Heart left ventricle (tissue), 16 donors: ENCODE measurements around the gene STK17A. TPM values are rescaled to one million over a fixed set of nuclear protein-coding genes. Genes with fewer than 3 reads are reported as not detected.
"Not testable (repeated sequence)": the region's sequence is repeated elsewhere in the genome, so short reads cannot be mapped to it uniquely, and the experiment has no call there.

Experiments
- ATAC-seq, 4 donors: fragments of 200-7000 bp; cut with Tn5 transposase; one replicate each; pipeline ENCODE4 v1.9.1; 2020 to 2022; ENCODE audit warnings: moderate library complexity in 4 of 4, mild to moderate bottlenecking in 3 of 4, moderate number of reproducible peaks in 1 of 4
- DNase-seq, 5 donors: peaks; one replicate each; pipeline ENCODE4 v3.0.0-alpha.2; 2020
- H3K27ac ChIP-seq, 12 donors: fragments of 200-600 bp; sonication (generic) in 4 of 12; one replicate each; pipeline versions ENCODE4 v1.5.0 to v1.8.0; 2016 to 2022; ENCODE audit warnings: mild to moderate bottlenecking in 2 of 12
- H3K27me3 ChIP-seq, 9 donors: fragments of 200-600 bp; sonication (generic) in 2 of 9; one replicate each; pipeline versions ENCODE4 v1.5.1 to v1.8.0; 2016 to 2022; ENCODE audit warnings: mild to moderate bottlenecking in 3 of 9
- H3K36me3 ChIP-seq, 9 donors: fragments of 200-600 bp; sonication (generic) in 2 of 9; one replicate each; pipeline versions ENCODE4 v1.5.0 to v1.8.0; 2018 to 2022; ENCODE audit warnings: mild to moderate bottlenecking in 2 of 9
- H3K4me1 ChIP-seq, 12 donors: fragments of 200-600 bp; sonication (generic) in 4 of 12; one replicate each; pipeline versions ENCODE4 v1.5.0 to v1.8.0; 2016 to 2022; ENCODE audit warnings: mild to moderate bottlenecking in 3 of 12
- H3K4me3 ChIP-seq, 12 donors: fragments of 200-600 bp; sonication (generic) in 4 of 12; one replicate each; pipeline versions ENCODE4 v1.5.0 to v1.8.0; 2017 to 2022; ENCODE audit warnings: mild to moderate bottlenecking in 9 of 12, moderate library complexity in 4 of 12
- H3K9me3 ChIP-seq, 12 donors: fragments of 200-600 bp; sonication (generic) in 4 of 12; one replicate each; pipeline versions ENCODE4 v1.5.0 to v1.8.0; 2016 to 2022; ENCODE audit warnings: mild to moderate bottlenecking in 1 of 12
- POLR2A ChIP-seq, 2 donors: fragments of 450-650 bp; IDR thresholded peaks; one replicate each; pipeline ENCODE4 v1.6.1; 2017; ENCODE audit warnings: antibody characterized with exemption in 2 of 2, mild to moderate bottlenecking in 2 of 2, moderate library complexity in 2 of 2
- WGBS, 4 donors: extraction: QIAGEN DNeasy Blood & Tissue Kit in 2 of 4; methylation state at CpG; one replicate each; pipeline versions ENCODE4 v1.1.5 to v1.1.7; 2013 to 2018; 5-methylcytosine and 5-hydroxymethylcytosine counted together
- intact Hi-C, 10 donors: fragments of 100-400 bp; cut with DNase I; formaldehyde crosslinking; loops; one replicate each; pipeline versions ENCODE4 v1.11.1 to v1.14.2; 2022
- polyA plus RNA-seq, 2 donors: library from polyadenylated mRNA; stranded (reverse); fragments of 200-250 nt; gene quantifications; one replicate each; pipeline ENCODE4 v1.2.3, GENCODE V29; 2013
- total RNA-seq, 9 donors: library from RNA; depleted of rRNA in 2 of 9; stranded (reverse); fragments of >200 nt in 2 of 9; fragmentation: NEBNext Ultra II Directional in 3 of 9; extraction: Animal tissue kit (Norgen Biotek cat#: 25700) in 3 of 9; gene quantifications; one replicate each; pipeline versions ENCODE4 v1.1.0 to v1.2.4, GENCODE V29; 2016 to 2023
- TF ChIP-seq, protein P1 (sequence below), 12 donors: fragments of 200-600 bp; sonication (generic) in 4 of 12; IDR thresholded peaks; one replicate each; pipeline versions ENCODE4 v1.5.0 to v1.8.0; 2018 to 2022; ENCODE audit warnings: antibody characterized with exemption in 12 of 12, mild to moderate bottlenecking in 5 of 12
- donor health status: ischemic (EF 13 %, LVEDD 7.1; RV severe dilation, severe dysfunction).
- donor health status: healthy with polysubstance abuse.
- donor health status: DM: no; HTN: yes; CAD: no.
- donor health status: DM: no; HTN: no; CAD: no.
- donor health status: ischemic (EF 25% LVEDD 6.9; RV normal size, moderate dysfunction).
- donor health status: ischemic (EF 25% LVEDD 5.7; RV mildly dilated, moderate dysfunction).
- donor health status: healthy.
- donor health status: DM: yes; HTN: yes; CAD: no.
- donor health status: ischemic (EF 35%, LVEDD 5.7; RV mildly dilated, moderate dysfunction).
- donor health status: nonischemic (EF 11% LVEDD 7.7; RV severe dilation, severe dysfunction).
- donor health status: DM: yes; HTN: yes; CAD: no.
- donor health status: PGD.
- donor health status: ischemic (EF 29% LVEDD 5.4; RV normal size, mild dysfunction).
- donor health status: nonischemic (EF 23%, LVEDD 6.1; RV moderate dilation, normal function).

Gene STK17A
- total and polyA plus RNA-seq, 11 donors, result 11.9 to 43.9 (median 25.1) TPM

DNA sequence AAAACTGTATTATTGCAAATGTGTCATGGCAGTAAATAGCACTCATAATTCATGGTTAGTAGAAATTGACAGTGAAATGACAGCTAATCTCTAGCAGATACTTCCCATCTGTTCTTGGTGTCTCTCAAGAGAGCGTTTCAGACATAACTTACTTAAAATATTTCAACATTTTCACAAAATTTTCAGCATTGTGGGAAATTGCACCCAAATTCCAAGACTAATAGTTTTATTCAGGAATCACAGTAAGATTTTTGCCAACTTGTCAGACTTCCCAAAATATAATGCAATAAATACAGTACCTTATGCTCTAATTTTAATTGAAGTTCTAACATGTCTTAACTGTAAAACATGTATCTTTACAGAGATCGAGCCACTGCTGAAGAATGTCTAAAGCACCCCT lies 41.2 kb downstream of the STK17A start:
- Histone ChIP-seq H3K36me3 (peaks cover 0 to 84% (median 49%) of the 10 kb centered on the region in 9 donors), H3K9me3 (no peaks in the 10 kb centered on the region), H3K27me3 (no peaks in the 10 kb centered on the region), H3K4me1 (peaks cover 0 to 52% (median 10%) of the 10 kb centered on the region in 12 donors), H3K4me3 (no peak overlapping the region), H3K27ac (peak overlapping the region in 1 of 12 donors; percentile 15)
- intact Hi-C loops, result no loop called here
- 77 to 90% (median 86%) methylated on average over 2 of the region's 2 CpGs for WGBS, 4 donors
- no peak for TF ChIP-seq POLR2A (IDR thresholded peaks at IDR 0.05)
- TF ChIP-seq, protein P1, sequence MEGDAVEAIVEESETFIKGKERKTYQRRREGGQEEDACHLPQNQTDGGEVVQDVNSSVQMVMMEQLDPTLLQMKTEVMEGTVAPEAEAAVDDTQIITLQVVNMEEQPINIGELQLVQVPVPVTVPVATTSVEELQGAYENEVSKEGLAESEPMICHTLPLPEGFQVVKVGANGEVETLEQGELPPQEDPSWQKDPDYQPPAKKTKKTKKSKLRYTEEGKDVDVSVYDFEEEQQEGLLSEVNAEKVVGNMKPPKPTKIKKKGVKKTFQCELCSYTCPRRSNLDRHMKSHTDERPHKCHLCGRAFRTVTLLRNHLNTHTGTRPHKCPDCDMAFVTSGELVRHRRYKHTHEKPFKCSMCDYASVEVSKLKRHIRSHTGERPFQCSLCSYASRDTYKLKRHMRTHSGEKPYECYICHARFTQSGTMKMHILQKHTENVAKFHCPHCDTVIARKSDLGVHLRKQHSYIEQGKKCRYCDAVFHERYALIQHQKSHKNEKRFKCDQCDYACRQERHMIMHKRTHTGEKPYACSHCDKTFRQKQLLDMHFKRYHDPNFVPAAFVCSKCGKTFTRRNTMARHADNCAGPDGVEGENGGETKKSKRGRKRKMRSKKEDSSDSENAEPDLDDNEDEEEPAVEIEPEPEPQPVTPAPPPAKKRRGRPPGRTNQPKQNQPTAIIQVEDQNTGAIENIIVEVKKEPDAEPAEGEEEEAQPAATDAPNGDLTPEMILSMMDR (IDR thresholded peaks at IDR 0.05), result no peak
- DNase-seq (no peak), ATAC-seq (no peak)

DNA sequence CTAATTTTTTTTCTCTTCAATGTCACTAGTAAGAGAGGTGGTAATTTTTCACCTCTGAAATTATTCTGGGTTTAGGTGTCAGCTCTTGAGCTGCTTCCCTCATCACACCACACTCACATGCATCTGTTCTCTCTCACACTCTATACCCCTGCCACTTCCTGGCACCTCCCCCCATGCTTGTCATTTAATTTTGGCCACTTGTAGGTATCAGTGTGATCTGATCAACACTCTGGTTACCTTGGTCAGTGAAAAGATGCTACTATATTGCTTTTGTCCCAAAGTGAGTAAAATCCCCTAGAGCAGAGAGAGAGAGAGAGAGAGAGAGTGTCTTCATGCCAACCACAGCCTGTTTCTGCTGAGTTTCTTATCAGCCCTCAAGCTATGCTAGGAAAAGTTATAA lies 42.5 kb downstream of the STK17A start:
- peak; percentile 35 to 63 (median 59) for ATAC-seq

DNA sequence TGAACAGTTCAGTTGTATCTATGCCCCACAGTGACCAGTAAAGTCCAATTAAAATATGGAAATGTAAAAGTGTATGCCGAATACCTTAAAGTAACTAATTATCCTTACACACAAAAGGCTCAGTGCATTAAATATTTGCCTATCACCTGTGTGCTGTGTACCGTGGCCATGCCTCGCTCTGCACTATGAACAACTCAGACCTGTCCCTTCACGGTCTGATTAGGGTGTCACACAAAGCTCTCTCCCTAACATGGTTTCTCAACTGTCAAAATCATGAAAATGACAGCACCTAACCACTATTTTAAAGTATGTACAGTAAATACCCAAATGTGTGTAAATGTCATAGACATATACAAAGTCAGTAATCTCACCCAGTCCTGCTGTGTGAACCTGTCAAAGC lies 43.1 kb downstream of the STK17A start:
- Histone ChIP-seq H3K9me3 (no peaks in the 10 kb centered on the region), H3K27ac (peak overlapping the region in 2 of 12 donors; percentile 7 to 15), H3K27me3 (no peaks in the 10 kb centered on the region), H3K4me3 (no peak overlapping the region), H3K36me3 (peaks cover 0 to 88% (median 48%) of the 10 kb centered on the region in 9 donors), H3K4me1 (peaks cover 0 to 49% (median 10%) of the 10 kb centered on the region in 12 donors)
- 71 to 88% (median 81%) methylated on average over 4 of the region's 4 CpGs for WGBS, 4 donors
- DNase-seq (no peak), ATAC-seq (peak in 2 of 4 donors; percentile 41 to 54)
- TF ChIP-seq, protein P1 (IDR thresholded peaks at IDR 0.05), result no peak
- TF ChIP-seq POLR2A (IDR thresholded peaks at IDR 0.05), result no peak
- intact Hi-C loops, result loop anchor here in 1 of 10 donors (5.0 kb wide), 1 partner anchor 44 kb away; the partner anchor contains the start of gene STK17A

More for the DNA sequence above, 42.5 kb downstream of the STK17A start:
- DNase-seq, result no peak
- no peaks in the 10 kb centered on the region for H3K27me3 ChIP-seq
- peak overlapping the region in 1 of 12 donors; percentile 7 for H3K27ac ChIP-seq
- TF ChIP-seq POLR2A (IDR thresholded peaks at IDR 0.05), result no peak
- TF ChIP-seq, protein P1 (IDR thresholded peaks at IDR 0.05), result no peak
- intact Hi-C loops, result loop anchor here in 1 of 10 donors (5.0 kb wide), 1 partner anchor 43 kb away; the partner anchor contains the start of gene STK17A
- H3K4me3 ChIP-seq, result no peak overlapping the region
- H3K4me1 ChIP-seq, result peaks cover 0 to 52% (median 10%) of the 10 kb centered on the region in 12 donors
- H3K9me3 ChIP-seq, result no peaks in the 10 kb centered on the region
- peaks cover 0 to 86% (median 43%) of the 10 kb centered on the region in 9 donors for H3K36me3 ChIP-seq

DNA sequence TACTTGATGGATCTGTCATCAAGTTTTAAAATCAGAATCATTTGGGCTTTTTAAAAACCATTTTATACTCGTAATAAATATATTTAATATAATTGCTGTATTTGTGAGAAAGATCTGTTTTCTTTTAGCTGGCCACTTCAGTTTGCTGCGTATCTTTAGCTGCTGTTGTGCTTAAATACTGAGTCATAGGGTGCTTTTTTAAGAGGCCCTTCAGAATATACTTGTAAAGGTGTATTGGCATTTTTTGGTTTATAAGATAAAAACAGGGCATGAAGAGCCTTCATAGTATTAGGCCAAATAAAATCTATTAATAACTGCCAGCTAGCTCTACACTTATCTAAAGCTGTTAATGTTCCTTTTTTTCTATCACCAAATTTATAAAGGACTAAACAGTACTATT lies 43.8 kb downstream of the STK17A start:
- no peaks in the 10 kb centered on the region for H3K9me3 ChIP-seq
- peak overlapping the region in 3 of 12 donors; percentile 5 to 15 (median 7) for H3K27ac ChIP-seq
- TF ChIP-seq POLR2A (IDR thresholded peaks at IDR 0.05), result no peak
- TF ChIP-seq, protein P1 (IDR thresholded peaks at IDR 0.05), result no peak
- no peak for DNase-seq
- 65 to 71% (median 66%) methylated on average over 2 of the region's 2 CpGs for WGBS, 4 donors
- H3K27me3 ChIP-seq, result no peaks in the 10 kb centered on the region
- peaks cover 0 to 88% (median 55%) of the 10 kb centered on the region in 9 donors for H3K36me3 ChIP-seq
- no peak overlapping the region for H3K4me3 ChIP-seq
- H3K4me1 ChIP-seq, result peaks cover 0 to 42% (median 10%) of the 10 kb centered on the region in 12 donors
- intact Hi-C loops, result loop anchor here in 1 of 10 donors (5.0 kb wide), 1 partner anchor 44 kb away; the partner anchor contains the start of gene STK17A
- no peak for ATAC-seq

DNA sequence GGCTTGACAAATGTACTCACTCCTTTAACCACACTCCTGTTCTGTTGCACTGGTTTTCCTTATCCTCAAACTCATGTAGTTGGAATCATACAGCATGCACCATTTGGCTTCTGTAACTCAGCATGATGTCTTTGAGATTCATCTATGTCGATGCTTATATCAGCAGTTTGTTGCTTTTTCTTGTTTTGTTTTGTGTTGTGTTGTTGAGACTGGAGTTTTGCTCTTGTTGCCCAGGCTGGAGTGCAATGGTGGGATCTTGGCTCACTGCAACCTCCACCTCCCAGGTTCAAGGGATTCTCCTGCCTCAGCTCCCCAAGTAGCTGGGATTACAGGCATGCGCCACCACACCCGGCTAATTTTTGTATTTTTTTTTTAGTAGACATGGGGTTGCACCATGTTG lies 44.9 kb downstream of the STK17A start:
- H3K36me3 ChIP-seq, result peaks cover 0 to 94% (median 65%) of the 10 kb centered on the region in 9 donors
- H3K27ac ChIP-seq, H3K9me3 ChIP-seq, H3K4me3 ChIP-seq, H3K27me3 ChIP-seq, DNase-seq, ATAC-seq: not testable (repeated sequence)
- WGBS, 4 donors, result 88 to 96% (median 92%) methylated on average over 3 of the region's 3 CpGs
- intact Hi-C loops, result loop anchor here in 1 of 10 donors (5.0 kb wide), 1 partner anchor 45 kb away; the partner anchor contains the start of gene STK17A
- H3K4me1 ChIP-seq, result peaks cover 0 to 31% (median 10%) of the 10 kb centered on the region in 12 donors
